Lower leg skin (tissue), 4 donors: Measurements from ENCODE around the gene ABTB2. TPM values are rescaled to one million over a fixed set of nuclear protein-coding genes. Genes with fewer than 3 reads are reported as not detected.

Source experiments
- DNase-seq, 2 donors: peaks; one replicate each; pipeline ENCODE4 v3.0.0-alpha.2; 2019; ENCODE audit warnings: low spot score in 2 of 2
- H3K4me3 ChIP-seq: fragments of 200-600 bp; sonication (generic); 2 replicates; pipeline ENCODE4 v1.5.1; 2017; ENCODE audit warnings: mild to moderate bottlenecking, low read depth; ENCODE audit not compliant: poor library complexity, severe bottlenecking
- POLR2A ChIP-seq, 2 donors: fragments of 450-650 bp; IDR thresholded peaks; one replicate each; pipeline ENCODE4 v1.6.1; 2016 to 2017; ENCODE audit warnings: antibody characterized with exemption in 2 of 2, mild to moderate bottlenecking in 1 of 2, moderate library complexity in 1 of 2
- WGBS, 2 donors: methylation state at CpG; one replicate each; pipeline ENCODE4 v1.1.5; 2018; 5-methylcytosine and 5-hydroxymethylcytosine counted together
- intact Hi-C: fragments of 100-400 bp; cut with DNase I; formaldehyde crosslinking; loops from one replicate; pipeline ENCODE4 v1.15.0; 2023; ENCODE audit warnings: low total_unique reads
- total RNA-seq, 4 donors: library from RNA; depleted of rRNA; stranded (reverse); fragments of >200 nt; gene quantifications; one replicate each; pipeline ENCODE4 v1.1.0, GENCODE V29; 2016
- TF ChIP-seq, protein P1 (sequence below), 3 donors: fragments of 450-650 bp; IDR thresholded peaks; one replicate each; pipeline ENCODE4 v1.5.1; 2016; ENCODE audit warnings: antibody characterized with exemption in 3 of 3, mild to moderate bottlenecking in 3 of 3, moderate library complexity in 2 of 3

The ABTB2 gene
- total RNA-seq, 4 donors from 2014 or later = 6.1 to 24.2 (median 11.1) TPM

DNA sequence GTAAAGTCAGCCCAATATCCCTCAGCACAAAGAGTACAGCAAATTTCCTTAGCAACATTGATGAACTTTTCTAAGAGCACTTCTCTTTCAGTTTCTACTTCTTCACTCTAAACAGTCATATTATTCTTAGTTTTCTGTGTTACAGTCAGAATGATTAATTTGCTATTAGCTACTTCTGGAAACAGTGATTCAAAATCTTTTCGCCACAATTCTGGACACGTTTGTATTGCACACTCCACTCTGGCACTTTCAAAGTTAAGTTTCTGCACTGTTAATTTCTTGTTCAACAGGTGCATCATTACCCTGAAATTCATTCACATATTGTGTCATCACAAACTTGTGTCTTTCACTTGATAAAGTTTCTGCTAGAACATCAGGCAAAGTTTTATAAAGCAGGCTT, 22.5 kb downstream of the ABTB2 start:
- no peak overlapping the region for H3K4me3 ChIP-seq
- 29 to 73% methylated on average over 2 of the region's 2 CpGs for WGBS, 2 donors
- intact Hi-C loops = no loop called here
- TF ChIP-seq POLR2A (IDR thresholded peaks at IDR 0.05) = no peak
- TF ChIP-seq, protein P1, sequence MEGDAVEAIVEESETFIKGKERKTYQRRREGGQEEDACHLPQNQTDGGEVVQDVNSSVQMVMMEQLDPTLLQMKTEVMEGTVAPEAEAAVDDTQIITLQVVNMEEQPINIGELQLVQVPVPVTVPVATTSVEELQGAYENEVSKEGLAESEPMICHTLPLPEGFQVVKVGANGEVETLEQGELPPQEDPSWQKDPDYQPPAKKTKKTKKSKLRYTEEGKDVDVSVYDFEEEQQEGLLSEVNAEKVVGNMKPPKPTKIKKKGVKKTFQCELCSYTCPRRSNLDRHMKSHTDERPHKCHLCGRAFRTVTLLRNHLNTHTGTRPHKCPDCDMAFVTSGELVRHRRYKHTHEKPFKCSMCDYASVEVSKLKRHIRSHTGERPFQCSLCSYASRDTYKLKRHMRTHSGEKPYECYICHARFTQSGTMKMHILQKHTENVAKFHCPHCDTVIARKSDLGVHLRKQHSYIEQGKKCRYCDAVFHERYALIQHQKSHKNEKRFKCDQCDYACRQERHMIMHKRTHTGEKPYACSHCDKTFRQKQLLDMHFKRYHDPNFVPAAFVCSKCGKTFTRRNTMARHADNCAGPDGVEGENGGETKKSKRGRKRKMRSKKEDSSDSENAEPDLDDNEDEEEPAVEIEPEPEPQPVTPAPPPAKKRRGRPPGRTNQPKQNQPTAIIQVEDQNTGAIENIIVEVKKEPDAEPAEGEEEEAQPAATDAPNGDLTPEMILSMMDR (IDR thresholded peaks at IDR 0.05) = no peak
- no peak for DNase-seq

DNA sequence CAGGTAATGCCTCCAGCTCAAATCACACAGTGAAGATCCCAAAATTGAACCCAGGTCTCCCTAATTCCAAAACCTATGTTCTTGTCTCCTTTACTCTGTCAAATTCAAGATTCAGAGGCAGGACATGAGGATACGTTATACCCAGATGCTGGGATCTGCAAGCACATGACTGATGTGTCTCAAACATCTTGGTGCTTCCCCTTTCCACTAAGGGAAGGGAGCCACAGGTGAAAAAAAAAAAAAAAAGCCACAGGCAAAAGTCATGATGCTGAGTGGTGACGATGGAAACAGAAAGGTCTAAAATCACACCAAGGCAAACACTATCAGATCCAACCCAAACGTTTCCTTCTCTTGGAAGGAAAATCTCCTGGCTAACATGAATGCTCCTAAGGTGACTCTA, 24.0 kb downstream of the ABTB2 start:
- H3K4me3 ChIP-seq = no peak overlapping the region
- no peak for DNase-seq
- no peak for TF ChIP-seq POLR2A (IDR thresholded peaks at IDR 0.05)
- TF ChIP-seq, protein P1 (IDR thresholded peaks at IDR 0.05) = no peak
- WGBS, 2 donors = 53 to 55% methylated on average over 3 of the region's 3 CpGs
- intact Hi-C loops = no loop called here

DNA sequence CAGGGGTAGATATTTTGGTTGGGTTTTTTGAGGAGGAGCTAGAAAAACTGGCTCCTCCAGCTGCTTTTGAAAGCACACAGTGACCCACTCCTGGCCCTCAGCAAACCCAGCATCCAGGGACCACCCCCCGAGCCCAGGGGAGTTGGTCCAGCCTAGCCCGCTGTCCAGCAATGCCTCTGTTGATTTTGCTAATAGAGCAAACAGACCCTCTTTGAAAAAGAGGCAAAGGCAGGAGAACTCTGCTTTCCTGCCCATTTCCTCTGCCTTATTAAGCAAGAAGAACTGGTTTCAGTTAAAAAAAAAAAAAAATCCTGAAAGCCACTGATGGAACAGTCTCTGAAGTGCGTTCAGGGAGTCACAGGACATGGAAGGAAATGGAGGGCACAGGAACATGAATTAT, 25.3 kb downstream of the ABTB2 start:
- intact Hi-C loops = no loop called here
- no peak overlapping the region for H3K4me3 ChIP-seq
- DNase-seq = no peak
- 31 to 53% methylated on average over 3 of the region's 3 CpGs for WGBS, 2 donors
- TF ChIP-seq, protein P1 (IDR thresholded peaks at IDR 0.05) = no peak
- no peak for TF ChIP-seq POLR2A (IDR thresholded peaks at IDR 0.05)

DNA sequence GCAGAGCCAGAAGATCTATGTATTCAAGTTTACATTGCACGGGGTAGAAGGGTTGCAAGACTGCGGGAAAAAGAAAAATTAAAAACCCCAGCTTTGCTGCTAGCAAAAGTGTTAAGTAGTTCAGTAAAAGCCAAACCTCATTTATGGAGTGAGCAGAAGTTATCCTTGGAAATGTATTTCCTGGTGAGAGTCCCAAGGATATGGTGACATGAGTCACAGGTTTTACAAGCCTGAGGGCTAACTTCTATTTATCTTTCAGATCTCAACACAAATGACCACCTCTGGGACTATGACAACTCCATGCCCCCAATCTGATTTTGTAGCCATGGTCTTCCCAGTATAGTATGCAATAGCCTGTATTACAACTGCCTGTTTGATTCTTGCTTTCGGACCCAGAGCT, 26.1 kb downstream of the ABTB2 start:
- TF ChIP-seq, protein P1 (IDR thresholded peaks at IDR 0.05) = no peak
- no peak for TF ChIP-seq POLR2A (IDR thresholded peaks at IDR 0.05)
- WGBS, 2 donors = 76 to 84% methylated on average over 3 of the region's 3 CpGs
- no peak for DNase-seq
- intact Hi-C loops = no loop called here
- no peak overlapping the region for H3K4me3 ChIP-seq

DNA sequence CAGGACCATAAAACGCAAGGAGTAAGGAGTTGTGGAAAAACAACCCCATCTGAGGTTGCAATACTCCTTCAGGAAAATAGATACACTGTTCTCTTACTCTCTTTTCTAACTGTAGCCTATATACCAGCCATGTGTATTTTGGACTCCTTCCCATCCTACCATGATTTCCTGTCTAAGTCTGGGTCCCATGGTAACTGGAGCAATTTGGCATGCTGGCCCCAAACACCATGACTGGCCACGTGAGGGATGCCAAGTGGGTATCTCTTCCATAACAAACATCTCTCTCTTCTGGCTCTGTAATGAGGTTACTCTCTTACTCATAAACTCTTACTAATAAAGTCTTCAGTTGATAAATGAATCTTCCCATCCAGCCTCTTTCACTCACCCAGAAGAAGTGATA, 26.5 kb downstream of the ABTB2 start:
- DNase-seq = no peak
- intact Hi-C loops = no loop called here
- TF ChIP-seq, protein P1 (IDR thresholded peaks at IDR 0.05) = no peak
- TF ChIP-seq POLR2A (IDR thresholded peaks at IDR 0.05) = no peak

DNA sequence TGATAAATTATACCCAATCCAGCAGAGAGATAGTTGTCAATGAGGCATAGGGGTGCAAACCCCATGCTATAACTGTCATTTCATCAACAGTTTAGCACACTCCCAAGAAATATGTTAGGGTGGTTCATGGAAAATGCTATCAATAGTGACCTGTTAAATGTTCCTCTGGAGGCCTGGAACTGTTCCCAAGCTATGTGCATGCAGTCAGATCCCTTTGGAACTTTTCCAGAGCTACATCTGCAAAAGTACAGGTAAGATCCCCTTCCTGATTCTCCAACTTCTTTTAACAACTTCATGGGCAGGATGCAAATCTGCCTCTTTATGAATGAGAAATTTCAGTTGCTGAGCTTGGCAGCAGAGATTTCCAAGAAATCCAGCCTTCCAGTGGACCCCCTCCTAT, 27.2 kb downstream of the ABTB2 start:
- no peak for DNase-seq
- TF ChIP-seq, protein P1 (IDR thresholded peaks at IDR 0.05) = no peak
- TF ChIP-seq POLR2A (IDR thresholded peaks at IDR 0.05) = no peak
- H3K4me3 ChIP-seq = no peak overlapping the region
- intact Hi-C loops = no loop called here

More for the DNA sequence above, 26.5 kb downstream of the ABTB2 start:
- no peak overlapping the region for H3K4me3 ChIP-seq
- 39 to 44% methylated on average over 2 of the region's 2 CpGs for WGBS, 2 donors
